ENCODE measurements around the gene PLXNB3.

Gene PLXNB3

GRCh38 chrX:153818571-153819383, 54.7 kb downstream of the PLXNB3 start:
- DNase-seq: peak; percentile 76

DNA sequence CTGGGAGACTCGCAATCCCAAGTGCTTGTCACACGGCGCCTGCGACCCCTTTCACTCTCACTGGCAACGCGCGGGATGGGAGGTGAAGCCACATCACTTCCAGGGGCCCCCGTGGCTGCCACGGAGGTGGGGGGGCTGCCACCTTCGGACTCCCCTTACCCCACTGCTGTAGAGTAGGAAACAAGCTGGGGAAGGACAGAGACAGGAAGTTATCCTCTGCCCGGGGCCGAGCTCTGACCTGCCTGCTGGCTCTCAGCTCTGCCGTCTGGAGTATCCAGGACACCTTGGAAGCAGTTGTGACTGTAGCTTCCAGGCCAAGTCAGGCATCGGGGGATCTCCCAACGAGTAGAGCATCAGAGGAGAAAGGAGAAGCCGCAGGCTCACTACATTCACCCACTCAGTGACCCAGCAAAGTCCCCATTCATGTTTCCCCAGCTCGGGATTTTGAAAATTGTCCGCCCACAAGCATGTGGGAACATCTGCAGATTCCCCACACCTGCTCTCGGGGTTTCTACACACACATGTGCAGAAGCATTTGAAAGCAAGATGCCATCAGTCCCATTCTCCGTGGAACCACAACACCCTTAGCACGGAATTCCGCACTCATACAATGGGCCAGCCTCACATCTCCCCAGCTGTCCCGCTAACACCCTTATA, 55.5 kb downstream of the PLXNB3 start:
- no peak for DNase-seq

DNA sequence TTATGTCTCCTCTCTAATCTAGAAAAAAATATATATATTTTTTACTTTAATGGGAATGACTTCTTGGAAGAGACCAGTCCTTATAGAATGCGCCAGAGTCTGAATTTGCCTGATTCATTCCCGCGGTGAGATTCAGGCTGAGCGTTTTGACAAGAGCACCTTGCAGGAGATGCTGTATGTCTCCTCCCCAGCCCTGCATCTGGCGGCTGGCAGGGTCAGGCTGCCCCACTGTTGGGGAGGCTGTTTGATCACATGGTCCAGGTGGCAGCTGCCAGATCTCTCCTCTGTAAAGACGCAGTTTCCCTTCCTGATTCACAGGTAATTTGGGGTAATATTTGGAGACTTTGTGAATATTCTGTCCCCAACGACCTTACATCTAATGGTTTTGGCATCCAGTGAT, 56.6 kb downstream of the PLXNB3 start:
- no peak for DNase-seq

DNA sequence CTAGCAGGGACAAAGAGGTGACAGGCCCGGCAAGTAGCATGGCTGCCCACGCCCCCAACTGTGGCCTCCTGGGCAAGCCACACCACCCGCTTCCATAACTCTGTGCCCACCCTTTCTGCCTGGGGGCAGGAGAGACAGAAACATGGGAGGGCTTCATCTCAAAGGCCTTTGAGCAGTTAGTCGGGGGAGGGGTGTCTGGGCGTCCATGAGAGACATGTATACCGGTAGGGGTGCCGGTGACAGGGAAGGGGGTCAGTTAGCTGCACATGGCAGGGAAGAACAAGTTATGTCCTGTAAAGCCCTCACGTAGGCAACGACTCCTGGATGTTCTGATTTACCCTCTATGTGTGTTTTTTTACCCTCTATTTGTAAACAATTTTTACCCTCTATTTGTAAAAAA, 57.0 kb downstream of the PLXNB3 start:
- DNase-seq: no peak

- no peak for DNase-seq
Observed at GRCh38 chrX:153824348-153824747, 60.3 kb downstream of the PLXNB3 start.

GRCh38 chrX:153825042-153825441, 61.0 kb downstream of the PLXNB3 start:
- no peak for DNase-seq

All from CD4-positive, alpha-beta T cell treated with Interleukin-17A for 4 hours (primary cell).